Measurements from ENCODE around the gene AGPAT3. TPM values are rescaled to one million over a fixed set of nuclear protein-coding genes. Genes with fewer than 3 reads are reported as not detected.

AGPAT3 gene
- total and polyA plus RNA-seq, 10 of the 15 experiments (the other 5 are each of a cell fraction or from before 2014, with no cell fraction given), result 1.2 to 110 (median 30.8) TPM

GRCh38 chr21:43879348-43880110 lies 14.5 kb downstream of the AGPAT3 start:
- ATAC-seq, result no peak
- Histone ChIP-seq H3K9me3 (replicated peaks; ENCODE audit: control insufficient read depth, insufficient read depth, low read length) (no peaks in the 10 kb centered on the region; the same call in 2 of the 3 replicates), H3K9ac (ENCODE audit: control insufficient read depth, insufficient read depth, low read length) (no peak overlapping the region), H3K4me3 (no peak overlapping the region), H3K36me3 (ENCODE audit: control insufficient read depth in 2 of 2, insufficient read depth in 2 of 2, low read length in 1 of 2) (peaks cover 11 to 16% of the 10 kb centered on the region in 2 experiments), H2AFZ (ENCODE audit: control insufficient read depth, low read depth, low read length) (no peak overlapping the region), H3K27me3 (replicated peaks in 1 of 2; ENCODE audit: control insufficient read depth in 2 of 2, insufficient read depth in 2 of 2, low read length in 1 of 2) (no peaks in the 10 kb centered on the region), H3K4me1 (ENCODE audit: control insufficient read depth, insufficient read depth, low read length) (peaks cover 25% of the 10 kb centered on the region), H3K27ac (ENCODE audit: control insufficient read depth, insufficient read depth) (no peak overlapping the region), H4K20me1 (ENCODE audit: control insufficient read depth, insufficient read depth) (no peaks in the 10 kb centered on the region), H3K4me2 (ENCODE audit: control insufficient read depth, insufficient read depth) (no peak overlapping the region), H3K79me2 (ENCODE audit: control insufficient read depth, insufficient read depth, low read length) (peaks cover 75% of the 10 kb centered on the region)
- 95% methylated on average over 25 of the region's 25 CpGs for WGBS (ENCODE audit: insufficient coverage, insufficient replicate concordance, low lambda C conversion rate, missing lambda C conversion rate)
- ChIA-PET SMC1A (ENCODE audit: uncharacterized antibody, unreplicated experiment) (interaction anchor here (0.7 to 1.4 kb wide), 4 partner anchors 11 to 58 kb away, joined by 3 read pairs; no protein-coding TSS in a partner anchor), POLR2A (interaction anchor here (0.6 to 1.7 kb wide), 3 partner anchors 9 to 166 kb away, joined by 3 to 4 read pairs (median 4); no protein-coding TSS in a partner anchor), RAD21 (ENCODE audit: unreplicated experiment) (interaction anchor here (1.7 kb wide), 1 partner anchor 11 kb away, joined by 6 read pairs; no protein-coding TSS in a partner anchor), CTCF (interaction anchor here (0.6 to 1.6 kb wide), 3 partner anchors 11 to 96 kb away, joined by 3 to 5 read pairs (median 3); no protein-coding TSS in a partner anchor)
- intact Hi-C loops (cut with micrococcal nuclease; ENCODE audit: unreplicated experiment), result no loop called here
- DNase-seq (ENCODE audit: low read depth, low spot score), result no peak
- TF ChIP-seq CHD1 (IDR thresholded peaks at IDR 0.05; ENCODE audit: low read depth, low read length) (no peak), DPF2 (IDR thresholded peaks at IDR 0.05) (no peak), SREBF1 (IDR thresholded peaks at IDR 0.05; ENCODE audit: low read length) (no peak), MTA2 (IDR thresholded peaks at IDR 0.05; ENCODE audit: low read depth) (no peak), RFX5 (IDR thresholded peaks at IDR 0.05; ENCODE audit: low read depth, low read length) (no peak), E2F4 (IDR thresholded peaks at IDR 0.05; ENCODE audit: low read depth, low read length) (no peak), STAT3 (IDR thresholded peaks at IDR 0.05; ENCODE audit: low read depth, low read length) (no peak)
- TF ChIP-seq, protein P1, sequence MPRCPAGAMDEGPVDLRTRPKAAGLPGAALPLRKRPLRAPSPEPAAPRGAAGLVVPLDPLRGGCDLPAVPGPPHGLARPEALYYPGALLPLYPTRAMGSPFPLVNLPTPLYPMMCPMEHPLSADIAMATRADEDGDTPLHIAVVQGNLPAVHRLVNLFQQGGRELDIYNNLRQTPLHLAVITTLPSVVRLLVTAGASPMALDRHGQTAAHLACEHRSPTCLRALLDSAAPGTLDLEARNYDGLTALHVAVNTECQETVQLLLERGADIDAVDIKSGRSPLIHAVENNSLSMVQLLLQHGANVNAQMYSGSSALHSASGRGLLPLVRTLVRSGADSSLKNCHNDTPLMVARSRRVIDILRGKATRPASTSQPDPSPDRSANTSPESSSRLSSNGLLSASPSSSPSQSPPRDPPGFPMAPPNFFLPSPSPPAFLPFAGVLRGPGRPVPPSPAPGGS (IDR thresholded peaks at IDR 0.05; ENCODE audit: borderline replicate concordance, insufficient read depth, low read depth, low read length, poor library complexity, severe bottlenecking), result no peak
- TF ChIP-seq, protein P2, sequence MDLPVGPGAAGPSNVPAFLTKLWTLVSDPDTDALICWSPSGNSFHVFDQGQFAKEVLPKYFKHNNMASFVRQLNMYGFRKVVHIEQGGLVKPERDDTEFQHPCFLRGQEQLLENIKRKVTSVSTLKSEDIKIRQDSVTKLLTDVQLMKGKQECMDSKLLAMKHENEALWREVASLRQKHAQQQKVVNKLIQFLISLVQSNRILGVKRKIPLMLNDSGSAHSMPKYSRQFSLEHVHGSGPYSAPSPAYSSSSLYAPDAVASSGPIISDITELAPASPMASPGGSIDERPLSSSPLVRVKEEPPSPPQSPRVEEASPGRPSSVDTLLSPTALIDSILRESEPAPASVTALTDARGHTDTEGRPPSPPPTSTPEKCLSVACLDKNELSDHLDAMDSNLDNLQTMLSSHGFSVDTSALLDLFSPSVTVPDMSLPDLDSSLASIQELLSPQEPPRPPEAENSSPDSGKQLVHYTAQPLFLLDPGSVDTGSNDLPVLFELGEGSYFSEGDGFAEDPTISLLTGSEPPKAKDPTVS (IDR thresholded peaks at IDR 0.05; ENCODE audit: low read depth, low read length), result no peak
- no TSS peak for BruUV-seq (replicated peaks)
- no peak for FAIRE-seq
- in situ Hi-C loops (cut with MboI), result no loop called here
